Natural killer cell (primary cell): ENCODE data around the gene ALB. TPM values are rescaled to one million over a fixed set of nuclear protein-coding genes. Genes with fewer than 3 reads are reported as not detected.

Experiments used
- ATAC-seq, 3 donors: fragments of 150-1000 bp in 2 of 3; fragments of 200-7000 bp in 1 of 3; cut with Tn5 transposase; 1 replicate in 1 of 3; 2 replicates in 2 of 3; pipeline ENCODE4 v1.10.0; 2021; ENCODE audit warnings: mild to moderate bottlenecking in 2 of 3, moderate library complexity in 2 of 3
- DNase-seq, 2 donors: peaks; one replicate each; pipeline versions ENCODE4 v3.0.0 to v3.0.0-alpha.2; 2013 to 2021; ENCODE audit warnings: mixed read lengths in 1 of 2
- H3K27ac ChIP-seq: one replicate; pipeline ENCODE4 v1.5.1; 2013; ENCODE audit warnings: mild to moderate bottlenecking, low read length
- H3K27me3 ChIP-seq: one replicate; pipeline ENCODE4 v1.6.1; 2013; ENCODE audit warnings: low read length; ENCODE audit not compliant: control insufficient read depth, insufficient read depth
- H3K36me3 ChIP-seq: one replicate; pipeline ENCODE4 v1.6.1; 2013; ENCODE audit warnings: low read length; ENCODE audit not compliant: control insufficient read depth, insufficient read depth
- H3K4me1 ChIP-seq: one replicate; pipeline ENCODE4 v1.6.1; 2013; ENCODE audit warnings: low read length; ENCODE audit not compliant: control insufficient read depth, insufficient read depth
- H3K4me3 ChIP-seq: one replicate; pipeline ENCODE4 v1.5.1; 2013; ENCODE audit warnings: low read length
- H3K9me3 ChIP-seq: one replicate; pipeline ENCODE4 v1.6.1; 2013; ENCODE audit warnings: low read length; ENCODE audit not compliant: control insufficient read depth, insufficient read depth
- H3K27ac Mint-ChIP-seq, 2 donors: one replicate each; pipeline ENCODE4 v1.8.0; 2022; ENCODE audit warnings: mild to moderate bottlenecking in 2 of 2, mixed read lengths in 2 of 2, moderate library complexity in 1 of 2
- H3K27me3 Mint-ChIP-seq, 2 donors: one replicate each; pipeline ENCODE4 v1.8.0; 2022; ENCODE audit warnings: low read depth in 2 of 2, mixed read lengths in 2 of 2
- H3K36me3 Mint-ChIP-seq: one replicate; pipeline ENCODE4 v1.8.0; 2022; ENCODE audit warnings: mixed read lengths
- H3K4me1 Mint-ChIP-seq, 2 donors: one replicate each; pipeline ENCODE4 v1.8.0; 2022; ENCODE audit warnings: mixed read lengths in 2 of 2
- H3K4me3 Mint-ChIP-seq: one replicate; pipeline ENCODE4 v1.8.0; 2022; ENCODE audit warnings: mild to moderate bottlenecking, moderate library complexity, mixed read lengths
- H3K9me3 Mint-ChIP-seq, 2 donors: one replicate each; pipeline ENCODE4 v1.8.0; 2022; ENCODE audit warnings: mixed read lengths in 2 of 2
- WGBS: methylation state at CpG from one replicate; pipeline ENCODE4 v1.1.7; 2013; ENCODE audit warnings: missing lambda C conversion rate; ENCODE audit not compliant: insufficient coverage; 5-methylcytosine and 5-hydroxymethylcytosine counted together
- intact Hi-C: fragments of 100-400 bp; cut with micrococcal nuclease; formaldehyde crosslinking; loops from one replicate; pipeline ENCODE4 v1.14.2; 2022
- total RNA-seq, 4 donors: library from RNA; stranded (reverse); fragments of 120-200 nt in 1 of 4; gene quantifications; one replicate each; pipeline versions ENCODE4 v1.2.3 to v1.2.4, GENCODE V29; 2013 to 2022
- TF ChIP-seq, protein P1 (sequence below): fragments of 200-600 bp; IDR thresholded peaks from one replicate; pipeline ENCODE4 v1.8.0; 2022; ENCODE audit warnings: antibody characterized with exemption

Gene ALB
- total RNA-seq, 3 donors from 2014 or later (not counting 1 experiment from before 2014, with no cell fraction given): not detected

- H3K4me1 ChIP-seq: no peaks in the 10 kb centered on the region
- Mint-ChIP-seq H3K4me1 (no peaks in the 10 kb centered on the region), H3K27me3 (no peaks in the 10 kb centered on the region), H3K4me3 (no peak overlapping the region), H3K9me3 (no peaks in the 10 kb centered on the region), H3K27ac (no peak overlapping the region), H3K36me3 (no peaks in the 10 kb centered on the region)
- no peak for ATAC-seq
- no peaks in the 10 kb centered on the region for H3K27me3 ChIP-seq
- H3K27ac ChIP-seq: no peak overlapping the region
- H3K9me3 ChIP-seq: no peaks in the 10 kb centered on the region
- 95% methylated on average over 6 of the region's 7 CpGs for WGBS
- no peak for DNase-seq
- intact Hi-C loops: no loop called here
- H3K4me3 ChIP-seq: no peak overlapping the region
- H3K36me3 ChIP-seq: no peaks in the 10 kb centered on the region
- TF ChIP-seq, protein P1, sequence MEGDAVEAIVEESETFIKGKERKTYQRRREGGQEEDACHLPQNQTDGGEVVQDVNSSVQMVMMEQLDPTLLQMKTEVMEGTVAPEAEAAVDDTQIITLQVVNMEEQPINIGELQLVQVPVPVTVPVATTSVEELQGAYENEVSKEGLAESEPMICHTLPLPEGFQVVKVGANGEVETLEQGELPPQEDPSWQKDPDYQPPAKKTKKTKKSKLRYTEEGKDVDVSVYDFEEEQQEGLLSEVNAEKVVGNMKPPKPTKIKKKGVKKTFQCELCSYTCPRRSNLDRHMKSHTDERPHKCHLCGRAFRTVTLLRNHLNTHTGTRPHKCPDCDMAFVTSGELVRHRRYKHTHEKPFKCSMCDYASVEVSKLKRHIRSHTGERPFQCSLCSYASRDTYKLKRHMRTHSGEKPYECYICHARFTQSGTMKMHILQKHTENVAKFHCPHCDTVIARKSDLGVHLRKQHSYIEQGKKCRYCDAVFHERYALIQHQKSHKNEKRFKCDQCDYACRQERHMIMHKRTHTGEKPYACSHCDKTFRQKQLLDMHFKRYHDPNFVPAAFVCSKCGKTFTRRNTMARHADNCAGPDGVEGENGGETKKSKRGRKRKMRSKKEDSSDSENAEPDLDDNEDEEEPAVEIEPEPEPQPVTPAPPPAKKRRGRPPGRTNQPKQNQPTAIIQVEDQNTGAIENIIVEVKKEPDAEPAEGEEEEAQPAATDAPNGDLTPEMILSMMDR: no peak
These were observed 41.6 kb downstream of the ALB start for GRCh38 chr4:73445383-73446335.

- ATAC-seq: peak; percentile 49 to 66 (median 59)
These were observed 42.4 kb downstream of the ALB start for GRCh38 chr4:73446336-73446938.

DNA sequence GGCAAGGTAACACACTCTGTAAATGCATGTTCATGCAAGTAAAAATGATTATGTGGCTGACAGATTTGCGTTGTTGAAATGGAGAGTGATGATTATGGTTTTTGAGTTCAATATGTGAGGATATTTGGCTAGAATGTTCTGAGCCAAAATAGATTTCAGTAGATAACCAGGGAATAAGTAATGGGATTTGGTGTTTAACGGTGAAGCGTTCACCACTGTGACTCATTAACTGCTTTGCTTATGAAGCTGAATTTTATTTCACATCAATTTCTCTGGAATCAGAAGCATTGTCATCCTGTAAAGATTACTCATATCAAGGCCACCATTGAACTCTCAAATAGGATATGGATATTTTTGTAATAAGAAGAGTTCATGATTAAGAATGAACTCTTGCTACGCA is 43.6 kb downstream of the ALB start:
- no peaks in the 10 kb centered on the region for H3K4me1 Mint-ChIP-seq
- ATAC-seq (no peak), DNase-seq (no peak)
- H3K4me3 ChIP-seq: no peak overlapping the region
- no peak overlapping the region for H3K27ac Mint-ChIP-seq
- H3K4me3 Mint-ChIP-seq: no peak overlapping the region
- H3K27ac ChIP-seq: no peak overlapping the region
- no peaks in the 10 kb centered on the region for H3K4me1 ChIP-seq
- no peaks in the 10 kb centered on the region for H3K27me3 Mint-ChIP-seq
- no peaks in the 10 kb centered on the region for H3K9me3 ChIP-seq
- intact Hi-C loops: no loop called here
- 90% methylated on average over 3 of the region's 4 CpGs for WGBS
- H3K36me3 ChIP-seq: no peaks in the 10 kb centered on the region
- no peaks in the 10 kb centered on the region for H3K9me3 Mint-ChIP-seq
- TF ChIP-seq, protein P1: no peak
- no peaks in the 10 kb centered on the region for H3K27me3 ChIP-seq
- no peaks in the 10 kb centered on the region for H3K36me3 Mint-ChIP-seq

More at GRCh38 chr4:73446336-73446938, 42.4 kb downstream of the ALB start:
- no peaks in the 10 kb centered on the region for H3K4me1 ChIP-seq
- H3K27ac ChIP-seq: no peak overlapping the region
- H3K27me3 ChIP-seq: no peaks in the 10 kb centered on the region
- intact Hi-C loops: no loop called here
- TF ChIP-seq, protein P1: peak; percentile 31
- peak in 1 of 2 donors; percentile 40 for DNase-seq
- H3K4me1 Mint-ChIP-seq: no peaks in the 10 kb centered on the region
- H3K9me3 Mint-ChIP-seq: no peaks in the 10 kb centered on the region
- H3K4me3 Mint-ChIP-seq: no peak overlapping the region
- no peaks in the 10 kb centered on the region for H3K9me3 ChIP-seq
- WGBS: no CpG with 5 or more reads among the region's 4 CpGs
- H3K27me3 Mint-ChIP-seq: no peaks in the 10 kb centered on the region
- no peak overlapping the region for H3K27ac Mint-ChIP-seq
- no peaks in the 10 kb centered on the region for H3K36me3 ChIP-seq
- no peak overlapping the region for H3K4me3 ChIP-seq
- no peaks in the 10 kb centered on the region for H3K36me3 Mint-ChIP-seq
